HG03045 (cell line): Measurements from ENCODE around the gene KDM6A.
"Not testable (repeated sequence)": the region's sequence is repeated elsewhere in the genome, so short reads cannot be mapped to it uniquely, and the experiment has no call there.

Experiments
- ATAC-seq: cut with Tn5 transposase; IDR thresholded peaks from one replicate; pipeline ENCODE4 v1.9.1; 2021; ENCODE audit warnings: mild to moderate bottlenecking, moderate library complexity; ENCODE audit not compliant: unreplicated experiment

The KDM6A gene

DNA sequence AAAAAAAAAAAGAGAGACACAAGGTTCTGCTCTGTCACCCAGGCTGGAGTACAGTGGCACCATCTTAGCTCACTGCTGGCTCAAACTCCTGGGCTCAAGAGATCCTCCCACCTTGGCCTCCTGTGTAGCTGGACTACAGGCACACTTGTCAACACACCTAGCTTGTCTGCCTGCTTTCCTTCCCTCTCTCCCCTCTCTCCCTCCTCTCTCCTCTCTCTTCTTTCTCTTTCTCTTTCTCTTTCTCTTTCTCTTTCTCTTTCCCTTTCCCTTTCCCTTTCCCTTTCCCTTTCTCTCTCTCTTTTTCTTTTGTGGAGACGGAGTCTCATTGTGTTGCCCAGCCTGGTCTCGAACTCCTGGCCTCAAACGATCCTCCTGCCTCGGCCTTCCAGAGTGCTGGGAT, 195.6 kb downstream of the KDM6A start:
- no peak for ATAC-seq

DNA sequence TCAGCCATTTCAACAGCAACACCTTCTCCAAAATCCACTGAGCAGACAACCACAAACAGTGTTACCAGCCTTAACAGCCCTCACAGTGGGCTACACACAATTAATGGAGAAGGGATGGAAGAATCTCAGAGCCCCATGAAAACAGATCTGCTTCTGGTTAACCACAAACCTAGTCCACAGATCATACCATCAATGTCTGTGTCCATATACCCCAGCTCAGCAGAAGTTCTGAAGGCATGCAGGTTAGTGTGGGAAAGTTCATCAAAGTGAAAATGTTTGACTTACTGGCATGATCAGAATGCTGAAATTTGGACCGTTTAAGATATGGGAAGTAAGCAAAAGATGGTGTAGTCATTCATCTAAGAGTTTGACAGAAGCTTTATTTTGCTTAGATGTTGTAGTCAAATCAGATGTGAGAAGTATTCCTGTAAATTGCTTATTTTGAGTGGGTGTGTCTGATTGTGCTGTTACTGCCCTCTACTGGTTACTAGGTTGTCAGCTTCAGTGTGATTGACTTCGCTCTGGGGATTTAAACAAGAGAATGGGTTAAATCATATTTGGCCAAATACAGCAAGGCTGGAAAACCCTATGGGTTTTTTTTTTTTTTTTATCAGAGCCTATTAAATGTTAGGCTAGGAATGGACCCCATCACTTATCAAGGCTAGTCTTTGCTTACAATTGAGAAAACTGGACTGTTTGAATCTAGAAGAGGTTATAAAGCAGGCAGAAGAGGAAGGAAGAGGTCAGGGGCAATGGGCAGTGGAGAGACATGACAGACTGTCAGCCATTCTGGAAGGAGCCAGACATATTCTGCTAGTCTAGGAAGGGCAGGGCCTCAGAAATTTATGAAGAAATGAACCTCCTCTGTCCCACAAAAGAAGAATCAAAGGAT, 197.4 kb downstream of the KDM6A start:
- no peak for ATAC-seq

DNA sequence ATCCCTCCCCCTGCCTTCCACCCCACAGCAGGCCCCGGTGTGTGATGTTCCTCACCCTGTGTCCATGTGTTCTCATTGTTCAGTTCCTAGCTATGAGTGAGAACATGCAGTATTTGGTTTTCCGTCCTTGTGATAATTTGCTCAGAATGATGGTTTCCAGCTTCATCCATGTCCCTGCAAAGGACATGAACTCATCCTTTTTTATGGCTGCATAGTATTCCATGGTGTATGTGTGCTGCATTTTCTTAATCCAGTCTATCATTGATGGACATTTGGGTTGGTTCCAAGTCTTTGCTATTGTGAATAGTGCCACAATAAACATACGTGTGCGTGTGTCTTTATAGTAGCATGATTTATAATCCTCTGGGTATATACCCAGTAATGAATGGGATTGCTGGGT, 200.0 kb downstream of the KDM6A start:
- ATAC-seq = not testable (repeated sequence)

- ATAC-seq = peak; percentile 61
These were observed 204.9 kb downstream of the KDM6A start for GRCh38 chrX:45077748-45078424.

- no peak for ATAC-seq
These were observed 210.3 kb downstream of the KDM6A start for GRCh38 chrX:45083314-45083713.

GRCh38 chrX:45110494-45110893, 237.5 kb downstream of the KDM6A start:
- no peak for ATAC-seq

DNA sequence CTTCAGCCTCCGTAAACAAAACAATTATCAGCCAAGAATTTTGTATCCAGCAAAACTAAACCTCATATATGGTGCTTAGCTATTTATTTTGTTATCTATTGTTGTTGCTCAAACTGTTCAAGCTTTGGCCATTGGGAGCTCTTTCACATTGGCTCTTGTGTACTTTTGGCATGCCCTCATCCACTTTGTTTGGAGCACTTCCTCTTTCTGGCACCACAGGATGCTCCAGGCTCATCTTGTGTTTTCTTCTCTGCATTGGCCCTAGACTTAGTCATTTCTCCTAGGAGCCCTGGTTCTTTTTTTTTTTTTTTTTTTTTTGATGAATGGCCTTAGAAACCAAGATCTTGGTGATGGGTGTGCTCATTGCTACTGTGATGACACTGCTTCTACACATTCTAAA, 253.2 kb downstream of the KDM6A start:
- ATAC-seq = no peak

DNA sequence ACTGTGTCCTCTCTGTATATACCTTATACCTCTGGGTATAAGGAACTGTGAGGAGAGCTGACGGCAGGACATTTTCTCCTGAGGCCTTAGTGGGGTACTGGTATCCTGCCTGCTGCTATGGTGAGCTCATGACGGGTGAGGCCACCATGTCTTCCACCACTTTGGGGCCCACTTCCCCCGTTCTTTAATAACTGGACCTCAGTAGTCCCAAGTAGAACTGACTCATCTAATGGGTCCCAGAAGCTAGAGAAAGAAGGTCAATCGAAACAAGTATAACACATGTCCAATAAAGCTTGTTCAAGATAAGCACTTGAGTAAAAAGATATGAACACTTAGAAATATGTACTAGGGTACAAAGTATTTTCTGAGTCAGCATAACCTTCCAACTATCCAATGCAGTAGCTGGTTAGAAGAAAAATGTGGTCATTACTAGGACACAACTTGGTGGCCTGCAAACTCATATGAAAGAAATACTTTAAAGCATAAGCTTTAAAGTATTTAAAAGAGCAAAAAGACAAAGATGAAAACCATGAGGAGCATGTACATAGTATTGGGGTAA, 256.0 kb downstream of the KDM6A start:
- ATAC-seq = no peak

DNA sequence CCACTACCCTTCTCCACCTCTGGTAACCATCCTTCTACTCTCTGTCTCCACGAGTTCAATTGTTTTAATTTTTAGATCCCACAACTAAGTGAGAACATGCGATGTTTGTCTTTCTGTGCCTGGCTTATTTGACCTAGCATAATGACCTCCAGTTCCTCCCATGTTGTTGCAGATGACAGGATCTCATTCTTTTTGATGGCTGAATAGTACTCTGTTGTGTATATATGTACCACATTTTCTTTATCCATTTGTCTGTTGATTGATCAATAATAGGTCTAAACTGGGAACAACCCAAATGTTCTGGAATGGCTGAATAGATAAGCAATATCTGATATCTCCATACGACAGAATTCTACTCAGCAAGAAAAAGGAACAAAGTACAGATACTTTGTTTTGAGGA, 260.5 kb downstream of the KDM6A start:
- ATAC-seq = no peak

- no peak for ATAC-seq
These were observed 261.3 kb downstream of the KDM6A start for GRCh38 chrX:45134315-45134731.

DNA sequence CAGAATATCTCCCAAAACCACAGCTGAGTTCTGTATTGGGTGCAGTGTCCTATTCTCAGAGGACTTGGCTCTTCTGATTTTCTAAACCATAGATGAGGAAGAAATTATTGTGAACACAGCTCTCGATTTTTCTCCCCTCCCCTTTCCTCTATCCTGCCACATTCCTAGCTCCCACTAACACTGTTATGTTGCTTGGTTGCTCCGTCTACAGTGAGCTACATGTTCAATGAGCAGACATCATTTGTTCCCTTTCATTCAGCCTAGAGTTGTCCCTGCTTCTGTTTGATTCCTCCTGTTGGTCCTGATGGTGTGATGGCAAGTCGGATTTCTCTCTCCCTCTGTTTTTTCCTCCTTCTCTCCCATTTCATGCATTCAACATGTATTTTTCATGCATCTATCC, 261.8 kb downstream of the KDM6A start:
- ATAC-seq = no peak

GRCh38 chrX:45135391-45136075, 262.5 kb downstream of the KDM6A start:
- not testable (repeated sequence) for ATAC-seq

DNA sequence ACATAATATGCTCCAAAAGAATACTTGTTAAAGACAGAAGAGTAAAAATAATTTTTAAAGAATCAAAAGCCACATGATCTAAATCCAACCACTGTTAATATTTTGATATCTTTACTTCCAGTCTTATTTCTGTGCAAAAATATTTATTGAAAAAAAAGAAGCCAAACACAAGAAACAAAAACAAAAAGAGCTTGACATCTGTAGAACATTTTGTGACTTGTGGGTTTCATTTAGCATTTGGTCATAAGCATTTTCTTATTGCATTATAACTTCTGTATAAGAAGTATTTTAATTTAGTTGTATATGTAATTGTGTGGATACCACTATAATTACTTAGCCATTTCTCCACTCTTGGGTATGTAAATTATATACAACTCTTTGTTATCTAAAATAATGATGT, 264.5 kb downstream of the KDM6A start:
- ATAC-seq = no peak

DNA sequence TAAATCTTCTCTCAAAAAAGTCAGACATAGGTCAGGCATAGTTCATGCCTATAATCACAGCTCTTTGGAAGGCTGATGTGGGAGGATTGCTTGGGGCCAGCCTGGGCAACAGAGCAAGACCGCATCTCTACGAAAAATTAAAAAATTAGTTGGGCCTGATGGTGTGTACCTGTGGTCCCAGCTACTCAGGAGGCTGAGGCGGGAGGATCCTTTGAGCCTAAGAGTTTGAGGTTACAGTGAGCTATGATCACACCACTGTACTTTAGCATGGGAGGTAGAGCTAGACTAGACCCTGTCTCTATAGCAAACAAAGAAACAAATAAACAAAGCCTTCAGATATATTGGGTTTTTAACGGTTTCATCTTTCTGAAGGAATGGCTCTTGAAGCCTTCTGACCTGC, 265.5 kb downstream of the KDM6A start:
- no peak for ATAC-seq

- no peak for ATAC-seq
These were observed 267.8 kb downstream of the KDM6A start for GRCh38 chrX:45140812-45141211.

GRCh38 chrX:45142185-45142584, 269.2 kb downstream of the KDM6A start:
- no peak for ATAC-seq

GRCh38 chrX:45143455-45143854, 270.5 kb downstream of the KDM6A start:
- no peak for ATAC-seq

DNA sequence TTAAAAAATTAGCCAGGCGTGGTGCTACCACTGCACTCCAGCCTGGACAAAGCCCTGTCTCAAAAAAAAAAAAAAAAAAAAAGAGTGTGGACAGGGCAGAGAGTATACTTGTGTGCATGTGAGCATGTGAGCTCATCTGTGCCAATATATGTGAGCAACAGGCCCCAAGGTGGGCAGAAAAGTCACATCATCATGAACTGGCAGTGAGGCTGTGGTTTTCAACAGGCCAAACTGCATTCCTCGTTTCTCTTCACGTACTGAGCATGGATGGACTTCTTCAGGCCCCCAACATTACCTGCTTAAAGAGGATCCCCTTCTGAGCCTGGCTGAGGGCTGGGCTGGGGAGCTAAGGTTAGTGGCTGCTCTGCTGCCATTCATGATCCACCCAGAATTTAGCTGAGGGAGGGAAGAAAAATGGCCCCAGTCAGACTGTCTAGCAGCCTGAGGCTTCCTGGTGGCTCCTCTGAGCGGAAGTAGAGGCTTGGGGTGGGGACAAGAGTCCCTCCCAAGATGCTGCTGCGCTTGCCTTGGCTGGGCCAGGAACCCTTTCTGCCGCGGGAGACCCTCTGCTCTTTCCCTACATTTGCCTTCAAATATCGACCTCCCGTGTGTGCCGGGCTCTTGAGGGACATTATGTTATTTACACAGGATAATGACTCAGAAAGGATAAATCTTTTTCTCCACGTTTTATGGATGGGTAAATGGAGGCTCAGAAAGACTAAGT, 272.7 kb downstream of the KDM6A start:
- no peak for ATAC-seq

DNA sequence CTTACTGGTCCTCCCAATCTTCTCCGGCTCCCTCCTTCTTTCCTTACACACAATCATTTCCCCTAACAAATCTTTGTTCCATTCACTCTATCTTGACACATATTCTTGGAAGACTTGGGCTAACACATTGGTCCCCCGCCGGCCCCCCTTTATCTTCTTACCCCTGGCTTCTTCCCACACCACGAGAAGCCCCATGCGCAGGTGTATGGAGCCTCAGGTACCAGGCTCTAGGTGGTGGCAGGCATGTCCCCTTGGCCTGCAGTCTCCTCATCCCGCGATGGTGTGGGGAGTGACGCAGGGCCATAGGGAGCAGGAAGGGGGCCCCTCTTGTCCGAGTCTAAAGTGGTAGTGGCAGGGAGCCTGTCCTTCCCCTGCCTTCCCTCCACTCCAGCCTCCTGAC, 277.8 kb downstream of the KDM6A start:
- ATAC-seq = no peak

- no peak for ATAC-seq
These were observed 281.0 kb downstream of the KDM6A start for GRCh38 chrX:45154033-45154360.

- no peak for ATAC-seq
These were observed 281.5 kb downstream of the KDM6A start for GRCh38 chrX:45154462-45154861.
